SH-SY5Y (cell line): Measurements from ENCODE around the gene SULT1B1.

ENCODE experiments used
- GATA2 ChIP-seq: IDR thresholded peaks from 2 replicates; pipeline ENCODE4 v1.6.1; 2011; ENCODE audit warnings: mild to moderate bottlenecking, low read depth, low read length
- GATA3 ChIP-seq: IDR thresholded peaks from 2 replicates; pipeline ENCODE4 v1.6.1; 2011; ENCODE audit warnings: low read depth, mild to moderate bottlenecking, low read length, moderate library complexity

- no peak for TF ChIP-seq GATA3
- TF ChIP-seq GATA2: no peak
Observed at GRCh38 chr4:69716654-69717053, 43.8 kb downstream of the SULT1B1 start.
